ENCODE measurements around the gene KCNH3. TPM values are rescaled to one million over a fixed set of nuclear protein-coding genes. Genes with fewer than 3 reads are reported as not detected.

The KCNH3 gene
- total and polyA plus RNA-seq, 2 of the 8 experiments (the other 6 are each of a cell fraction or from before 2014, with no cell fraction given), result 0.24 to 0.50 TPM

- Histone ChIP-seq H4K5ac (ENCODE audit: insufficient read length, low read depth, low read length) (no peak overlapping the region), H2BK5ac (ENCODE audit: low read depth, low read length) (no peak overlapping the region), H3K4ac (replicated peaks; ENCODE audit: insufficient read length, low read depth, low read length) (no peak overlapping the region), H3K4me3 (ENCODE audit: extremely low read depth in 1 of 4, insufficient read depth in 2 of 4, low read depth in 3 of 4, low read length in 4 of 4) (no peak overlapping the region), H3K36me3 (ENCODE audit: control insufficient read depth in 2 of 4, insufficient read depth in 4 of 4, low read length in 3 of 4) (peaks cover 0 to 6% (median 0%) of the 10 kb centered on the region in 4 experiments; a peak in 1 of 8 replicates), H3K79me1 (ENCODE audit: low read depth, low read length) (no peaks in the 10 kb centered on the region), H3K4me2 (ENCODE audit: insufficient read depth in 1 of 2, low read depth in 2 of 2, low read length in 2 of 2) (0 out of 4 replicates have a peak overlapping the region, but pooled peaks of 1 of the 2 experiments have one; percentile 38), H3K18ac (ENCODE audit: extremely low read depth, low read length) (no peak overlapping the region; the same call in none of the 2 replicates), H2BK120ac (replicated peaks; ENCODE audit: low read depth, low read length) (no peak overlapping the region), H2AK5ac (ENCODE audit: low read depth, low read length) (peak overlapping the region; percentile 24; the same call in 1 of the 2 replicates), H3K79me2 (ENCODE audit: control insufficient read depth in 1 of 2, insufficient read depth in 2 of 2, low read length in 2 of 2) (no peaks in the 10 kb centered on the region), H4K20me1 (replicated peaks in 1 of 2; ENCODE audit: control insufficient read depth in 1 of 2, insufficient read depth in 2 of 2, low read length in 2 of 2) (peaks cover 5 to 16% of the 10 kb centered on the region in 2 experiments), H2AFZ (ENCODE audit: low read length) (no peak overlapping the region), H3K14ac (ENCODE audit: insufficient read length) (no peak overlapping the region), H2BK12ac (ENCODE audit: low read depth, low read length) (peak overlapping the region; percentile 75; the same call in 1 of the 2 replicates), H3K56ac (replicated peaks; ENCODE audit: insufficient read length, low read depth, low read length) (no peak overlapping the region), H3K23me2 (ENCODE audit: low read depth, low read length) (peaks cover 16% of the 10 kb centered on the region), H2BK15ac (ENCODE audit: low read length) (no peak overlapping the region), H3K9ac (replicated peaks in 1 of 4; ENCODE audit: extremely low read depth in 1 of 4, low read depth in 3 of 4, low read length in 3 of 4) (no peak overlapping the region), H2BK20ac (ENCODE audit: low read length) (0 out of 2 replicates have a peak overlapping the region, but pooled peaks have one; percentile 61), H4K8ac (ENCODE audit: extremely low read depth, insufficient read depth, low read length) (peak overlapping the region; percentile 35), H3K4me1 (replicated peaks in 1 of 4; ENCODE audit: control insufficient read depth in 3 of 4, insufficient read depth in 4 of 4, low read length in 3 of 4) (peaks cover 0 to 34% (median 17%) of the 10 kb centered on the region in 4 experiments; a peak in 6 of 7 replicates), H3K27ac (ENCODE audit: low read depth, low read length) (no peak overlapping the region), H3K9me3 (ENCODE audit: insufficient read depth in 2 of 2, low read depth in 1 of 2, low read length in 1 of 2) (no peaks in the 10 kb centered on the region), H3K27me3 (replicated peaks in 1 of 4; ENCODE audit: control insufficient read depth in 3 of 4, extremely low read depth in 1 of 4, insufficient read depth in 3 of 4, low read length in 3 of 4) (peaks cover 72 to 98% (median 96%) of the 10 kb centered on the region in 4 experiments), H4K91ac (replicated peaks; ENCODE audit: insufficient read length, low read length) (no peak overlapping the region), H3K23ac (ENCODE audit: insufficient read length) (no peak overlapping the region)
- ChIA-PET CTCF (ENCODE audit: partially characterized antibody) (interaction anchor here (1.3 to 7.8 kb wide), 3 partner anchors 12 to 193 kb away, joined by 4 to 91 read pairs (median 8); no protein-coding TSS in a partner anchor), POLR2A (ENCODE audit: partially characterized antibody) (interaction anchor here (0.6 to 1.6 kb wide), 2 partner anchors 24 to 203 kb away, joined by 3 read pairs; no protein-coding TSS in a partner anchor)
- WGBS, 2 experiments (ENCODE audit: extremely low coverage in 1 of 2, insufficient coverage in 1 of 2, insufficient read length in 1 of 2, insufficient replicate concordance in 2 of 2, low coverage in 1 of 2, low lambda C conversion rate in 2 of 2, missing lambda C conversion rate in 1 of 2), result 63% methylated on average over 21 of the region's 21 CpGs; no CpG with 5 or more reads in 1 of the 2 experiments
- no peak for DNase-seq (ENCODE audit: low read depth in 1 of 2, low spot score in 2 of 2)
- TF ChIP-seq FOSL1 (IDR thresholded peaks at IDR 0.05; ENCODE audit: insufficient read depth, low read depth, low read length) (no peak), EZH2 (IDR thresholded peaks at IDR 0.05; ENCODE audit: low read depth, low read length, severe bottlenecking) (peak; percentile 36), RAD21 (IDR thresholded peaks at IDR 0.05 in 1 of 2, conservative IDR thresholded peaks at IDR 0.05 in 1 of 2; ENCODE audit: low read depth in 2 of 2, low read length in 2 of 2) (no peak)
- FAIRE-seq, result no peak
These were observed 1.7 kb downstream of the KCNH3 start for GRCh38 chr12:49540229-49541139.

Measured in H1 (cell line).